CD4-positive, alpha-beta T cell treated with Interleukin-6 at 100 ng/mL for 8 hours (primary cell): ENCODE results near the gene NFRKB.

Source experiments
- DNase-seq: peaks from one replicate; pipeline ENCODE4 v3.0.0-alpha.2; 2020; ENCODE audit warnings: mixed read lengths, low spot score

NFRKB gene

DNA sequence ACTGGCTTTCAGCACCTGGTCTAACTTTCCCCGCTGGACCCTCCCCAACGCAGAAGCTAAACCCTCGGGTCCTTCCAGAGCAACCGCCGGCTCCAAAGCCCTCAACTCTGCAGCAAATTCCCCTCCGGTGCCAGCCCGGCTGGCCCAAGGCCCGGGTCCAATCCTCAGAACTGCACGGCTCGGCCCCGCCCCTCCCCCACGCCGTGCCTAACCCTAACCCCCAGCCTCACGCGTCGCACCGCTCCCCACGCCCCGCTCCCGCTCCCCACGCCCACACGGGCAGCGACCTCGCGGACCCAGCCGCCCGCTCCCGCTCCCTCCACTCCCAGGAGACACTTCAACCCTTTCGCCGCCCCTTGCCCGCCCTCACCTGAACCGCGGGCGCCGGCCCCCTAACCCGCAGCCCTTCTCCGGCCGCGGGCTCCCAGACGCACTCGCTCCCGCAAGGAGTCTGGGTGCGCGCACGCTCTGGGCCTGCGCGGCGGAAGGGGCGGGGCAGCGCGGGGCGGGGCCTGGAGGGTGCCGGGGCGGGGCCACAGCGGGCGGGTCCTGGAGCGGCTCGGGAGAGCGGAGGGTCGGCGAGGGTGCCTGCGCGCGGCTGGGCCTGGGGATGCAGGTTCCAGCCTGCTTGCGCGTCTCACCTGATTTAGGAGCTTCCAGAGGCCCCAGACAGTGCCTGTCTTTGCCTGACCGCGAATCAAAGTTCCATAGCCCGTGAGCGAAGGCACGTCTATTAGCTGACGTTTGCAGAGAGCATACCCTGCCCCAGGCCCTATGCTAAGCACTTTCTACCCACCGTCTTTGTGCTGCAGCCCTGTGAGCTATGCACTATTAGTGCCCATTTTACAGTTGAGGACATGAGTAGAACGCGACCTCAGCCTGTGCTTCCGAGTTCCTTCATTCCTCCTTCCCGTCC lies at the start of gene NFRKB:
NFRKB (minus strand) TSS at position 453 of the 916 bp plus-strand sequence. CDS start 2,729 bp downstream, outside the sequence.
- DNase-seq: peak; percentile 84

DNA sequence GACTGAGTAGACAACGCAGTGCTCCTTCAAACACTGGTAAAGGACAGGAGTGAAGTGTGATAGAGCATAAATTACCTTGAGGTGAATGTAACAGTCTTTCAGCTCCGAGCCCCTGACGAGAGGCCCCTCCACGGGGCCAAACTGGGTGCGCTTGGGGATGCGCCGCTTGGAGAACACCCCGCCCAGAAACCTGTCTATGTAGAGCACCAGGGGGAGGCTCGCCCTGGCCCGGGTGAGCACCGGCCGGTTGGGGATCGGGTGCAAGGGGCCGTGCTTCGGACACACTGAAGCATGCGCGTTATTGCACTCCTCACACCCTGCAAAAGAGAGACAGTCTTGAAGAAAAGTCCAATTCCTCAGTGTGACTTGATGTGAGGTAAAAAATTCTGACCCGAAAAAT lies 49.3 kb upstream of the NFRKB start:
- DNase-seq: no peak

DNA sequence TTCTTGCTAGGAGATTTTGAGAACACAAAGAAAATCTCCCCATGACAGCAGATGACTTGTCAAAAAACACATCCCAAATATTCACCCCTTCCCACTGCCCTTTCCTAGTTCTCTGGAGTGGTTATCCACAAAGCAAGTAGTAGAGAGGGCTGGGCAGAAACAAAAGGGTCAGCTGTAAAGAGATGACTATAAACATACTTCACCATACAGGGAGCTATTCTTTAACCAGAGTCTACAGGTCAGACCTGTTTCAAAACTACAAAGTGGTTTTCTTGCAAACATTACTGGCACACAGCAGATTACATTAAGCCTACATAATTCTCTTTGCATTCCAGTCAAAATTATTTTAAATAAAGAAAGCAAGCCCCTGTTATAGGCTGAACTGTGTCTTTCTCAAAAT lies 47.7 kb upstream of the NFRKB start:
- DNase-seq: no peak

DNA sequence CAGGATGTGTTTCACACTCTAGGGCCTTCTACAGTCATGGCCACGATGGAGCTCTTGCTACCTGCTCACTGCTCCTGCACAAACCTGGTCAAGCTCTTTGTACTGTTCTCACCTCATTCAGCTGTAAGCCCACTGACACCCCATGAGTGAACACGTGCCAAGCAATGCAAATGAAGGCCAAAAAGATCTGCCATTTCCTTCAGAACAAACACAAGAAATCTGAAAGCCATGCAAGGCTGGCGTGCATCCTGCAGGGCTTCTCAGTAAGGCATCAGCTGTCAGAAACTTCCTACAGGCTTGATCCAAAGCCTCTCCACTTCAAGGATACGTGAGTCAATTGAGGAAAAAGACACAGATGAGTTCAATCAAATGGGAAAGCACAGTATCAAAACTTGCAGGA lies 44.1 kb upstream of the NFRKB start:
- no peak for DNase-seq

DNA sequence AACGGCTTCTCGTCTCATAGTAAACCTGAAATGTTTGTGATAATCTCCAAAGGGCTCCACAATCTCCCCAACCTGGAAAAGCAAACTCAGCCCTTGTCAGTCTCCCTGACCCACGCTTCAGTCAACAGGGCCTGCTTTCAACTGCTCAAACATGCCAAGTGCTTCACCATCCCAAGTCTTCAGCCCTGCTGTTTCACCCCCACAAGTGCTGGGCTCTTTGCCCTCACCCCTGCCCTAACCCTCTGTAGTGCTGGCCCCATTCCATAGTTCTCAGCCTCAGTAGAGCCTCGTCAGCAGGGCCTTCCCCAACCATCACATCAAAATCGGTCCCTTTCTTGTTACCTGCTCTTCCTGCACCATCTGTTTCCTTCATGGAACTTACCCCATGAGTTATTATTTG lies 43.4 kb upstream of the NFRKB start:
- no peak for DNase-seq

DNA sequence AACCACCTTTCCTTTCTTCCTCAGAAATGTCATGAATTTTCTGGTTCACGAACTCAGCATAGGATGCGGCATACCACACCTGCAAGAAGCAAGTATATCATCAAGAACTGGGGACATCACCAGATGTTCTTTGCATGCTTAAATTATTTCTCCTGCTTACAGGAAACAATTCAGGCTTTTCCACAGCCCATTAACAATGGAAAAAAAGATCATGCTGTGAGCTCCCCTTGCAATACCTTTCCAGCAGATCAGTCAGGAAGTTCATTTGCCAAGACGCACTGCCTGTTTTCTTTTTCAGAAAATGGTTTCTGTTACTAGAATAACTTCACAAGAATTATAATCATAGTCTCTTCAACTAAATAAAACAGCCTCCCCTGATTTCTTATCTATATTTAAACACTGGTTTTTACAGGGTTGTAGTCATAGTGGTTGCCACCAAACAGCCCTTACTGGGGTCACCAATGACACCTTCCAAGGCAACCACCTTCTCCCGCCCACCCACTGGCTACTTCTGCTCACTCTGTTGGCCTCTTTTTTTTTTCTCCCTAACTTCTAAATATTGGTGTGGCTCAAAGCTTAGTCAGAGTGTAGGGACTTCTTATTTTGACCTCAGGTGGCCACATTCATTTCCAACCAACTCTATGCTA lies 42.3 kb upstream of the NFRKB start:
- DNase-seq: no peak

DNA sequence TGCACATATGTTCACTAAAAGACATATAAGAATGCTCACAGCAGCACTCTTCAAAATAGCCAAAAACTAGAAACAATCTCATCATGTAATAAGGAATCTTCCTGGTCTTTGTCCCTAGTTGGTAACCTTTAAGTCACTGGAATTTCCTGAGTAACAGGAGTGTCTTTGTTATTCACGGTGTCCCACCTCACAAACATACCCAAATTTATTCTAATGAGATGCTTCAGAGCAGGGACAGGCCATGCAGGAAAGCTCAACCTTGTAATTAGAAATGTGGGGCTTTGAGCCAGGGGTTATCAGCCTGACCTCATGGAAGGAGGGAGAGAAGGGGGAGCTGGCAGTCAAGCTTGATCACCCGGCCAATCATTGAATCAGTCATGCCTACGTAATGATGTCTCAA lies 40.3 kb upstream of the NFRKB start:
- DNase-seq: no peak

DNA sequence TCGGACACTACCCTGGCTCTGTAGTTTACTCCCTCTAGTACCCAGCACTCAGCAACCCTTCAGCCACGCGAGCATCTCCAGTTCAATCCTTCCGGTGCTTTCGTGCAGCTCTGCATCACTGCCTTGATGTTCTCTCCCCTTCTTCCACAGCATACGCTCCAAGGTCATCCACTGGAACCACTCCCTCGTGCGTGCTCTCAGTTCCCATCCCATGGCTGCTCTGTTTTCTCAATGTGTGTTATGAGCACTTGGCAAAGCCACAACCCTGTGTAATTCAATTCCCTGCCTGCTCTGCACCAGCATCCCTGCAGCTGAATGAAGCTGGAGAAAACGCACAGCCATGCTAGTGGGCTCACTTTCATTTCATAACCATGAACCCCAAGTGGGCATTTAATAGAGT lies 38.5 kb upstream of the NFRKB start:
- DNase-seq: no peak

DNA sequence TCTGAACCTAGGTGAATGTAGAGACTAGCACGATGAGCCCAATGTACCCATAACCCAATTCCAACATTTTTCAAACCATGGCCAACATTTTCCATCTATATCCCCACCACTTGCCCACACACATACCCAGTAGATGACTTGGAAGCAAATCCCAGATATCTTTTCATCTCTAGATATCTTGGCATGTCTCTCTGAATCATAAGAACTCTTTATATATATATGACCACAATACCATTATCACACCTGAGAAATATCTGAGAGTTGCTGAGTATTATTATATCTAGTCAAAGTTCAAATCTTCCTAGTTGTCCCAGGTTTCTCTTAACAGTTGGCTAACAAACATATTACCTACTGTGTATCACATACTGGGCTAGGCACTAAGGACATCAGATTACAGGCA lies 37.9 kb upstream of the NFRKB start:
- no peak for DNase-seq

DNA sequence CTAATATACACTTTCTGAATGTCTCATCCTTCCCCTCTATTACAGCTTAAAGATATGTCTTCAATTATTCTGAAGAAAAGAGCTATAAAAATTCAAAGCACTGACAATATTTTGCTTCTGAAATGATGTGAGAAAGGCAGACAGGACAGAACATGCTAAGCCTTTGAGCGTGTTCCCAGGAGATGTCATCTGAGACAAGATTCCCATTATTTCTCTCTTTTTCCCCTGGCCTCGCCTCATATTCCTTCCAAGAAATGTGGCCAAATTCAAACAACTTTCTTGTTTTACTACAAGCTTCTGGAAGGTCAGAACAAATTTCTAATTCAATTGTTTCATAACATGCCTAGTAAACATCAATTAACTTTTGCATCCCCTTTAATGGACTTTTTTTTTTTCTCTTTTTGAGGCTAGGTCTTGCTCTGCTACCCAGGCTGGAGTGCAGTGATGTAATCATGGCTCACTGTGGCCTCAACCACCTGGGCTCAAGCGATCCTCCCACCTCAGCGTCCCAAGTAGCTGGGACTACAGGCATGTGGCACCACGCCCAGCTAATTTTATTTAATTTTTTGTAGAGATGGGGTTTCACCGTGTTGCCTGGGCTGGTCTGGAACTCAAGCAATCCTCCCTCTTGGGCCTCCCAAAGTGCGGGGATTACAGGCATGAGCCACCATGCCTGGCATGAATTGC lies 37.1 kb upstream of the NFRKB start:
- DNase-seq: no peak

DNA sequence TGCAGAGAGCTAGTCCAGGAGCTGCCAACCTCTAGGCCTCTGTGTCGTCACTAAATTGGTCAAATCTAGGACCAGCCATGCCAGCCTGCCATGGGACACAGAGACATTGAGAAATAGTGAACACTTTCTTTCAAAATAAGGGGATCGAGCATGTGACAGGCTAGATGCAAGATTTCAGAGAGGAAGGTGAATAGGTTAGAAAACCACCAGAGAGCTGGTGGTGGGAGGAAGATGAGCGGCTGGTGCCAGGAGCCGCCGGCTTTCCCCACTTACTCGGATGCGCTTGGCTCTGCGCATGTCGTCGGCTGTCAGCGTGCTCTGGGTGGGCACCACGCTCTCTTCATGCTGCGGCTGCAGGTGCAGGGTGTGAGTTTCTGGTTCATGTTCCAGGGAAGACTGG lies 35.4 kb upstream of the NFRKB start:
- DNase-seq: no peak

DNA sequence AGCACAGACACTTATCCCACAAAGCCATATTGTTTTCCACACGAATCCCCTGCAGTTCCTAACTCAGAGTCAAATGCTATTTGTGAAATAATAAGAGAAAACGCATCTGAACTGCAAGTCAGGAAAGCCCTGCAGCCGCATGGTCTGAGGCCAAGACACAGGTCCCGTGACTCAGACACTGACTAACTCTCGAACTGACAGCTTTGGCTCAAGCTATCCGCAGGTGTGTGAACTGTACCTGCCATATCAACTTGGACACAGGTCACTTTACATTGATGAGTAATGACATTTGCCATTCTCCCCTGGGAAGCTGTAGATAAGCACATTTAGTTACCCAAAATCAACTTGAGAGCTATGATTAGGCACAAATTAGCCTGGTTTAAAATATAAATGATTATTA lies 34.9 kb upstream of the NFRKB start:
- no peak for DNase-seq

DNA sequence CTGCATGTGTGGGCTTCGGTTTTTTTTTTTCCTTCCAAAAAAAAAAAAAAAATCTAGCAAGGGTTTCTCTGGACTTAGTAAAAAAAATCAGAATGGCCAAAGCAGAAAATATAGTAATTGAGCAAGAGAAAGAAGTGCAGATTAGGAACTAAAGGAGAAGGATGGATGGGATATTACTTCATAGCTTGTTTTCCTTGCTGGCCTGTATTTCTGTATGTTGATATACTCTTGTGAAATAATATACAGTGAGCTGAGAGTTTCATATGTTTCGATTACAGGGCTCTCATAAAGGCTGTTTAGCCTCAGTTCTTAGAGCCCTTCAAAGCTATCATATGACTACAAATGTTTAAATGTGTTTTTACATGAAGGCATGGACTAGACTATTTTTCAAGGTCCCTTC lies 34.3 kb upstream of the NFRKB start:
- DNase-seq: no peak

DNA sequence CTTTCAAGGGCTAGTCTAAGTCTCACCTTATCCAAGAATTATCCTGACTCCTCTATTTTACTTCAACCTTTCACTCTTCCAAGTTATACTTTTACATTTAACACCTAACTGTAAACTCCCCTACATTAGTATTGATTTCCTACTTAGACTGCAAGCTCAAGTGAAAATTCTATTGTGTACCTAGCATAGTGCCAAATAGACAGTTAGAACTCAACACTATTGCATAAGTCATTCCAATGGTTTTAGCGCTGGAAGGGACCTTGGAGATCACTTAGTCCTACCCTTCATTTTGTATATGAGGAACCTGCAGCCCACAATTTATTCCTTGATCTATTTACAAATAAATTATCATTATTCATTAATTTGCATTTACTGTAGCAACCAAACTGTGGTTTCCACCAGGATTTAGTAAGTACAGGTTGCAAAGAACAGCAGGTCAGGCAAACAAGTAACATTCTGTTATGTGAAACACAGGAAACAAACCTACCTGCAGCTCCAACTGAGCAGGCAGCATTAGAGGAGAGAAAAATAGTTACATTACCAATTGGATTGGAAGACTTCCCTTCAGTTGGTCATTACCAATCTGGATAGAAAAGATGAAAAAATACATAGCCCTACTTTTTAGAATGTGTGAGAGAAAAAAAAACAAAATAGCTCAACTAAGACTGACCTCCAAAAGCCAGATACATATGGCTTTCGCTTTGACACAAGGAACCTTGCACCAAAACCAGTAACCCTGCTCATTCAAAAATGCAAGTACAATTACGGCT lies 33.7 kb upstream of the NFRKB start:
- no peak for DNase-seq

DNA sequence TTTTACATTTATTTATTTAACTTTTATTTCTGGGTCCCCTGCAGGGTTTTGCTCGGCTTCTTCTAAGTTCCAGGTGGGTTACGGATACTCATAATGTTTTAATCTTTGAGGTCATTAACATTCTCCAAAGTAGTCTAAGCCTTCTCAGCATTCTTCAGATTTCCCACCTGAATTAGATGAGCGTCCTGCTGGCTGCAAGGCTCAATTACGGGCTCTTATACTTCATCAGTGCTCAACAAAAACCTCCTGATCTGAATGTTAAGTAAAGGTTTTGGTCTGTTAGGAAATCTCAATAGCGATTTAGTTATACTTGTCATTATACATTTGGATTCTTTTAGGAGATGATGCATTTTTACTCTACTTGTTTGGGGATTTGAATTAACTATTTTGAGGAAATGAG lies 27.3 kb upstream of the NFRKB start:
- no peak for DNase-seq

DNA sequence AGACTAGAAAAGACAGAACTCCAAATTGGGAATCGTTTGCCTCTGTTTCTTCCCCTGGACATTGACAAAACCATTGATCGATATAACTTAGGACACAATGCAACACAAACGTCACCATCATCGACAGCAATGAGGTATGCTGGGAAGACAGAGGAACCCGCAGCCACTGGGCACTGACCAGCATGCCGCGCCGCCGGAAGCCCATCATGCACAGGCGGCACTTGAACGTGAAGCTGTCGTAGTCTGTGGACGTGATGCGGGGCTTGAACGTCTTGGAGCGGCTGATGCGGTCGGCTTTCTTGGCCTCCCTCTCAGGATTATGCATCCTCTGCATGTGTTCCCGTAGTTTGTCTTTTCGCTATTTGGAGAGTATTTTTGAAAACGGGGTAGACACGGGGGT lies 23.0 kb upstream of the NFRKB start:
- DNase-seq: no peak

DNA sequence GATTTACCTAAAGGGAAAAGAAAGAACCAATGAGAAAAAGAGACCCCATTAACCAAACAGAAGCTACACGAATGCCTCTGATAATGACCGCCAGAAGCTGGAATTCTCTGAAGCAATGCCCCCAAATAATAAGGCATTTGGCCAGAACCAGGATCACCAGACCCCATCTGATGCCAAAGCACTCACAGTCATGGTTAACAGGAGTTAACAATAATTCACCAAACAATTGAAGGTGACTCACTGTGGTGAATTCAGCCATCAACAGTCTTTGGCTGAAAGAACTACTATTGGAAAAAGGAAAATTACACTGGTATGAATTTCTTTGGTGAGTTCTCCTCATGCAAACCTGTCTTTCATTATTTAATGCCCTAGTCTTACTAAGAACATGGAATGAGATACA lies 21.9 kb upstream of the NFRKB start:
- no peak for DNase-seq

DNA sequence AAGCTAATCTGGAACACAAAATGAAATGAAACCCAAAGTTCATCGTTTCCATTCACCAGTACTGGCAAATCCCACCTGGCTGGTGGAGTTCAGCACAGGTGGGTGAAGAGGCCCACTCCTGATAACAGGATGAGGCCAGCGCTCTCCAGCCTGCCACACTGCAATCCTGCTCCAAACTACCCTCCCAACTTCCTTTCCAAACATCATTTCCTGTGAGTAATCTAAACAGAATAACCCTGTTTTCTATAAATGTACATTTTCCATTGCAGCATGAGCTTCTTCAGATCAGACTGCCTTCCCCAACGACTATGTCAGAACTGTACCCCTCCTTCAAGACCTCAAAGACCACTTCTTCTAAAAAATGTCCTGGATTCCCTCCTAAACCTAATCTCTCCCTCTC lies 15.9 kb upstream of the NFRKB start:
- no peak for DNase-seq

DNA sequence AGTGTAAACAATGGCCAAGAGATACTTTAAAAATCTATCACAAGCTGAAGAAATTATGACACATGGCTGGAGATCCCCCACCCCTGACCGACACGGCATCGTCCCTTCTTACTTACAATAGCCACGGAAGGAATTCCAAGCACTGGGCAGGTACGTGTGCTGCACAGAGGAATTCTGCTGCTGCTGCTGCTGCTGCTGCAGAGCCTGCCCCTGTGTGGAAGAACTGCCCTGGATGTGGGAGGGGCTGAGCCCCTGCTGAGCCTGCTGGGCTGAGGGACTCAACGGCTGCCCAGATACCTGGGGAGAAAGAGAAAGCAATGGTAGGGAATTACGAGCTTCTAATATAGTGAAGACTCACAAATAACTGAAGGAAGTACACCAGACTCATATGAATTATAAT lies 15.0 kb upstream of the NFRKB start:
- no peak for DNase-seq

DNA sequence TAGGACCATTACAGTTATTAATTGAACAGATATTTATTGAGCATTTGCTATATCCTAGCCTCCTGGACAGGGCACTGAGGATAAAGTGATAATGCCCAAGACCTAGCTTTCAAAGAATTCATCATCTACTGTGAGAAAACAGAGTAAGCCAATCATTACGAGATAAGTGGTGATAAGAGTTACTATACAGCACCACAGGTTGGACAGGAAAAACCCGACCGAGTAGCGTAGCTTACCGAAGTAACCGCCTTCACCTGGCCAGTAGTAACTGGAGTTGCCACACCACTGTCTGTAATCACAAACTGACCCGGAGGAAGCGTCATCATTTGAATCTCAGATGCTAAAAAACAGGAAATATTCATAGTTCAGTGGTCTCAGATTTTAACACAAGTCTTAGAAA lies 10.0 kb upstream of the NFRKB start:
- DNase-seq: no peak

DNA sequence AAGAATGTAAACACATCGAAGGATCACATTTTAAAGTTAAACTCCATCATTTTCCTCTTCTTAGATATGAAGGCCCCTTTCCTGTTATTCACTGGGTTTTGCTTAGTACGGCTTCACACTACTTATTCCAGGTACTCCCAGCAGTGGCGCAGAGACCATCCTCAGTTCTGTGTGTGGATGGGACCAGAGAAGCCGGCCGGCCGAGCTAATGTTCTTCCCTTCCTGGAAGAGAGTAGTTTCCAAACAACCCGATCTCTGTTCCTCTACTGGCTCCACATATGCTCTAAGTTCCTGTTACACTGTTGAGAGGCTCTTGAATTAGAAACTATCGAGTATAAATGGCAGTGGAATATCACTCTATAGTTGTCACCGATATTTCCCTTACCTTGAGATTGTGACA lies 684 bp upstream of the NFRKB start:
- DNase-seq: no peak
